Activated T-cell treated with anti-CD3 and anti-CD28 coated beads, Interleukin-2, amount 50 U/mL, for 72 hours (primary cell): ENCODE data around the gene HBEGF. TPM values are rescaled to one million over a fixed set of nuclear protein-coding genes. Genes with fewer than 3 reads are reported as not detected.

Experiments used
- ATAC-seq, 2 donors: fragments of 150-1000 bp; cut with Tn5 transposase; replicated peaks in 1 of 2; 2 replicates each; pipeline ENCODE4 v1.10.0; 2021; ENCODE audit warnings: moderate library complexity in 2 of 2, mild to moderate bottlenecking in 1 of 2
- DNase-seq, 2 donors: peaks; one replicate each; pipeline ENCODE4 v3.0.0; 2021 to 2022; ENCODE audit warnings: mixed read lengths in 1 of 2
- H3K27ac Mint-ChIP-seq: one replicate; pipeline ENCODE4 v1.8.0; 2022; ENCODE audit warnings: mild to moderate bottlenecking, moderate library complexity, mixed read lengths
- H3K27me3 Mint-ChIP-seq: one replicate; pipeline ENCODE4 v1.8.0; 2022; ENCODE audit warnings: low read depth, mixed read lengths
- H3K36me3 Mint-ChIP-seq, 2 donors: one replicate each; pipeline ENCODE4 v1.8.0; 2022; ENCODE audit warnings: mixed read lengths in 2 of 2, mild to moderate bottlenecking in 1 of 2; ENCODE audit not compliant: insufficient read depth in 2 of 2
- H3K4me1 Mint-ChIP-seq: one replicate; pipeline ENCODE4 v1.8.0; 2022; ENCODE audit warnings: low read depth, mixed read lengths
- H3K4me3 Mint-ChIP-seq, 2 donors: one replicate each; pipeline ENCODE4 v1.8.0; 2022; ENCODE audit warnings: mild to moderate bottlenecking in 2 of 2, mixed read lengths in 2 of 2, moderate library complexity in 2 of 2
- H3K9me3 Mint-ChIP-seq, 2 donors: one replicate each; pipeline ENCODE4 v1.8.0; 2022; ENCODE audit warnings: mixed read lengths in 2 of 2
- total RNA-seq, 2 donors: library from RNA; stranded (reverse); gene quantifications; one replicate each; pipeline ENCODE4 v1.2.3, GENCODE V29; 2022

The HBEGF gene, protein sequence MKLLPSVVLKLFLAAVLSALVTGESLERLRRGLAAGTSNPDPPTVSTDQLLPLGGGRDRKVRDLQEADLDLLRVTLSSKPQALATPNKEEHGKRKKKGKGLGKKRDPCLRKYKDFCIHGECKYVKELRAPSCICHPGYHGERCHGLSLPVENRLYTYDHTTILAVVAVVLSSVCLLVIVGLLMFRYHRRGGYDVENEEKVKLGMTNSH
- 10 to 100 TPM in 1 of 2 donors, 1 to 10 TPM in 1; 9.6 to 13.6 TPM for total RNA-seq

- peak within 1 kb of the TSS; percentile 82 to 85 for H3K4me3 Mint-ChIP-seq
- peaks cover 56% of the 10 kb centered on the region for H3K4me1 Mint-ChIP-seq
- H3K36me3 Mint-ChIP-seq, result peaks cover 4 to 5% of the 10 kb centered on the region in 2 donors
- no peaks in the 10 kb centered on the region for H3K27me3 Mint-ChIP-seq
- ATAC-seq (peak; percentile 71 to 74), DNase-seq (peak; percentile 54 to 66)
- no peaks in the 10 kb centered on the region for H3K9me3 Mint-ChIP-seq
- H3K27ac Mint-ChIP-seq, result peak within 1 kb of the TSS; percentile 16
Measured at GRCh38 chr5:140346348-140347221, at the start of gene HBEGF. Gene HBEGF (minus strand): TSS chr5:140346603. CDS start chr5:140346328, 275 bp downstream.

- H3K27me3 Mint-ChIP-seq, result no peaks in the 10 kb centered on the region
- H3K4me3 Mint-ChIP-seq, result no peak overlapping the region
- no peak for DNase-seq
- H3K9me3 Mint-ChIP-seq, result no peaks in the 10 kb centered on the region
- H3K4me1 Mint-ChIP-seq, result no peaks in the 10 kb centered on the region
- H3K27ac Mint-ChIP-seq, result no peak overlapping the region
- no peak for ATAC-seq
- no peaks in the 10 kb centered on the region for H3K36me3 Mint-ChIP-seq
Measured at GRCh38 chr5:140393738-140394137, 47.3 kb upstream of the HBEGF start.

- H3K9me3 Mint-ChIP-seq, result no peaks in the 10 kb centered on the region
- no peaks in the 10 kb centered on the region for H3K27me3 Mint-ChIP-seq
- DNase-seq (no peak), ATAC-seq (no peak)
- no peak overlapping the region for H3K4me3 Mint-ChIP-seq
- no peak overlapping the region for H3K27ac Mint-ChIP-seq
- no peaks in the 10 kb centered on the region for H3K36me3 Mint-ChIP-seq
- no peaks in the 10 kb centered on the region for H3K4me1 Mint-ChIP-seq
Measured at GRCh38 chr5:140391732-140392131, 45.3 kb upstream of the HBEGF start.

DNA sequence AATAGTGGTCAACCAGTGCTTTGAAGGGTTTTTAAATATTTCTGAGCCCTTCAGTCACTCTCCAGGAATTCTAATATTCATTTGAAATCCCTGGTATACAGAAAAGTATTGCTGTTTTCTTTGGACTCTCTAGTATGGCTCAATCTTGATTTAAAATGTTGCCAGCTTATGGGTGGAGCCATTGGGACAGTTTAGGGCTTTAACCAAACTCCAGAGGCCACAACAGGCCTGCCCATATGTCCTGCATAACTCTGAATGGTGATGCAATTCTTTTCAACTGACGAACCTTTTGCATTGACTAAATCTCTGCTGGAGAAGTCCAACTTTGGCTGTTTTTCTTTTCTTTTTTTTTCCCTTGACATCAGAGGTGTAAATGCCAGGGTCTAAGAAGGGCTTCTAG lies 44.9 kb upstream of the HBEGF start:
- H3K27me3 Mint-ChIP-seq, result no peaks in the 10 kb centered on the region
- H3K9me3 Mint-ChIP-seq, result no peaks in the 10 kb centered on the region
- no peak overlapping the region for H3K27ac Mint-ChIP-seq
- H3K4me3 Mint-ChIP-seq, result no peak overlapping the region
- no peaks in the 10 kb centered on the region for H3K4me1 Mint-ChIP-seq
- H3K36me3 Mint-ChIP-seq, result no peaks in the 10 kb centered on the region
- DNase-seq (no peak), ATAC-seq (no peak)

DNA sequence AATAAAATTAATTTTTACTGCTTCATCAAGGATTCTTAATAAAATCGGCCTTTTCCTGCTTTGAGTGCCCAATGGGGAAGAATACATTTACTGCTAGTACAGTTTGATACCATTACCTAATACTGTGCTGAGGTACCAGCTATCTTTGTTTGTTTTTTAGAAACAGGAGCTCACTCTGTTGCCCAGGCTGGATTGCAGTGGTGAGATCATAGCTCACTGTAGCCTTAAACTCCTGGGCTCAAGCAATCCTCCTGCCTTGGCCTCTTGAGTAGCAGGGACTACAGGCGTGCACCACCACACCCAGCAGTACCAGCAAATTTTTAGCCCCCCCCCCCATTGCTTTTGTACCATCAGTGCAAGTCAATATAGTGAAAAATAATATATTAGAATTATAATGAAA lies 41.6 kb upstream of the HBEGF start:
- no peak for DNase-seq

GRCh38 chr5:140383300-140383699 lies 36.9 kb upstream of the HBEGF start:
- H3K27me3 Mint-ChIP-seq, result no peaks in the 10 kb centered on the region
- H3K27ac Mint-ChIP-seq, result no peak overlapping the region
- H3K4me1 Mint-ChIP-seq, result peaks cover 22% of the 10 kb centered on the region
- no peaks in the 10 kb centered on the region for H3K36me3 Mint-ChIP-seq
- ATAC-seq (no peak), DNase-seq (no peak)
- no peaks in the 10 kb centered on the region for H3K9me3 Mint-ChIP-seq
- no peak overlapping the region for H3K4me3 Mint-ChIP-seq

More for the DNA sequence above, 41.6 kb upstream of the HBEGF start:
- Mint-ChIP-seq H3K27ac (no peak overlapping the region), H3K9me3 (no peaks in the 10 kb centered on the region), H3K27me3 (no peaks in the 10 kb centered on the region), H3K36me3 (no peaks in the 10 kb centered on the region), H3K4me1 (peaks cover 6% of the 10 kb centered on the region), H3K4me3 (no peak overlapping the region)
- no peak for ATAC-seq

GRCh38 chr5:140382866-140383265 lies 36.5 kb upstream of the HBEGF start:
- H3K4me3 Mint-ChIP-seq, result no peak overlapping the region
- H3K4me1 Mint-ChIP-seq, result peaks cover 22% of the 10 kb centered on the region
- DNase-seq (no peak), ATAC-seq (no peak)
- H3K9me3 Mint-ChIP-seq, result no peaks in the 10 kb centered on the region
- no peaks in the 10 kb centered on the region for H3K27me3 Mint-ChIP-seq
- H3K36me3 Mint-ChIP-seq, result no peaks in the 10 kb centered on the region
- no peak overlapping the region for H3K27ac Mint-ChIP-seq

DNA sequence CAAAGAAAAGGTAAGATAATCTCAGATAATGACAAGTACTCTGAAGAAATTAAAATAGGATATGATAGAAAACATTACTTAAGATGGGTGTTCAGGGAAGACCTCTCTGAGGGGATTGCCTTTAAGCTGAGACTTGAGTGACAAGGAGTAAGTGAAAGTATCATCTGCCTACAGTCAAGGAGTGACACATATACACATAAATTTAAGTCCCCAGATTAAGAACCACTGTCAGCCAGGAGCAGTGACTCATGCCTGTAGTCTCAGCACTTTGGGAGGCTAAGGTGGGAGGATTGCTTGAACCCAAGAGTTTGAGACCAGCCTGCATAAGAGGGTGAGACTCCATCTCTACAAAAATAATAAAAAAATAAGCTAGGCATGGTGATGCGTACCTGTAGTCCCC lies 35.6 kb upstream of the HBEGF start:
- peaks cover 22% of the 10 kb centered on the region for H3K4me1 Mint-ChIP-seq
- H3K4me3 Mint-ChIP-seq, result no peak overlapping the region
- no peak overlapping the region for H3K27ac Mint-ChIP-seq
- H3K36me3 Mint-ChIP-seq, result no peaks in the 10 kb centered on the region
- no peaks in the 10 kb centered on the region for H3K9me3 Mint-ChIP-seq
- H3K27me3 Mint-ChIP-seq, result no peaks in the 10 kb centered on the region
- peak; percentile 99 to 100 for ATAC-seq
- DNase-seq, result peak; percentile 15 to 29

GRCh38 chr5:140381351-140381750 lies 34.9 kb upstream of the HBEGF start:
- no peak for DNase-seq
- no peaks in the 10 kb centered on the region for H3K36me3 Mint-ChIP-seq
- no peak for ATAC-seq
- peaks cover 22% of the 10 kb centered on the region for H3K4me1 Mint-ChIP-seq
- no peak overlapping the region for H3K4me3 Mint-ChIP-seq
- H3K9me3 Mint-ChIP-seq, result no peaks in the 10 kb centered on the region
- no peak overlapping the region for H3K27ac Mint-ChIP-seq
- H3K27me3 Mint-ChIP-seq, result no peaks in the 10 kb centered on the region

DNA sequence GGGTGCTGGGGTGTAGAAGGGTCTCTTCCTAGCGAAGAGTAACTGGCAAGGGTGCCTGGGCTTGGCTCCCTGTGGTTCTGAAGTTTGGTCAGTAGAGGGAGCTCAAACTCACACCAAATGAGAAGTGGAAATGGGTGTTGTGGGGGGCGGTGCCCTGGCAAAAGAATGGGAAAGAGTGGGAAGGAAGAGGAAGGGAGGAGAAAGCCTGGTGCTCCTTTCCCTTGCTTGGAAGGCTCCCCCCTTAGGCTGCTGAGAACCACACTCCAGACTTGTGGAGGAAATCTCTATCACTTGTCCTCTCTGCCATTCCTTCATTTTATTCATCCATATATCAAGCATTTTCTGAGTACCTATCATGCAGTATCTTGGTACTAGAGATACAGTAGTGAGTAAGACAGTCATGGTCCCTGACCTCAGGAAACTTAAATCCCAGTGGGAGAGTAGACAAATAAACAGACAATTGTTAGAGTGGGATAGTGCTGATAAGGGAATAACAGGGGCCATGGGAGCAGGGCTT lies 26.6 kb upstream of the HBEGF start:
- DNase-seq (peak; percentile 41 to 53), ATAC-seq (peak; percentile 53 to 54)
- H3K36me3 Mint-ChIP-seq, result no peaks in the 10 kb centered on the region
- peaks cover 7% of the 10 kb centered on the region for H3K4me1 Mint-ChIP-seq
- no peaks in the 10 kb centered on the region for H3K27me3 Mint-ChIP-seq
- H3K27ac Mint-ChIP-seq, result no peak overlapping the region
- no peak overlapping the region for H3K4me3 Mint-ChIP-seq
- no peaks in the 10 kb centered on the region for H3K9me3 Mint-ChIP-seq

DNA sequence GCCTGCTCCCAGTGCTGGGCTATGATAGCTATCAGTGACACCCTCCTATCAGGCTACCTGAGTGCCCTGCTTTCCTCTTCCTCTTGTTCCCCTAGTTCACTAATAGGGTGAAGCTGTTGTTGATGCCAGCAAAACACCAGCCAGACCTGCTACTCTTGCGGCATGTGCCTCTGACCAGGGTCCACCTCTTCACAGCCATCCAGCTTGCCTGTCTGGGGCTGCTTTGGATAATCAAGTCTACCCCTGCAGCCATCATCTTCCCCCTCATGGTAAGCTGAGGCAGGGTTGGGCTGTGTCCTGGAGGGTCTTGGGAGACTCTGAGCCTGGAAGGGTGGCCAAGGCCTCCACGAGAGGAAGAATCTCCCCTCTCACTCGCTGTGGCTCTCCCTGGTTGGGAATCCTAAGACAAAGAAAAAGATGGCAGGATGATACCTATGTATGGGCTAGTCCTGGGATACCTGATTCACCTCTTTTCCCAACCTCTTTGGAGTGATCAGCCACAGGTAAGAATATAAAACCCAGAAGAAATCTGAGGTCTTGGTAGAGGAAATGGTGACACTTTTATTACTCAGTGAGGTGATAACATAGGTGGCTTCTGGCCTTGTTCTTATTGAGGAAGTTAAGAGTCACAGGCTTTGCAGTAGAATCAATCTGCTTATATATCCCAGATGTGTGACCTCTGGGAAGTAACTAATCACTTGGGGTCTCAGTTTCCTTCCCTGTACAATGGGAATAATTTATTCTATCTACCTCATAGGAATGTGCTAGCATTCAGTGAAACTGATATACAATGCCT lies 25.2 kb upstream of the HBEGF start:
- no peak for DNase-seq
- Mint-ChIP-seq H3K36me3 (no peaks in the 10 kb centered on the region), H3K4me1 (peaks cover 7% of the 10 kb centered on the region), H3K27ac (no peak overlapping the region), H3K9me3 (no peaks in the 10 kb centered on the region), H3K27me3 (no peaks in the 10 kb centered on the region), H3K4me3 (no peak overlapping the region)
- no peak for ATAC-seq

DNA sequence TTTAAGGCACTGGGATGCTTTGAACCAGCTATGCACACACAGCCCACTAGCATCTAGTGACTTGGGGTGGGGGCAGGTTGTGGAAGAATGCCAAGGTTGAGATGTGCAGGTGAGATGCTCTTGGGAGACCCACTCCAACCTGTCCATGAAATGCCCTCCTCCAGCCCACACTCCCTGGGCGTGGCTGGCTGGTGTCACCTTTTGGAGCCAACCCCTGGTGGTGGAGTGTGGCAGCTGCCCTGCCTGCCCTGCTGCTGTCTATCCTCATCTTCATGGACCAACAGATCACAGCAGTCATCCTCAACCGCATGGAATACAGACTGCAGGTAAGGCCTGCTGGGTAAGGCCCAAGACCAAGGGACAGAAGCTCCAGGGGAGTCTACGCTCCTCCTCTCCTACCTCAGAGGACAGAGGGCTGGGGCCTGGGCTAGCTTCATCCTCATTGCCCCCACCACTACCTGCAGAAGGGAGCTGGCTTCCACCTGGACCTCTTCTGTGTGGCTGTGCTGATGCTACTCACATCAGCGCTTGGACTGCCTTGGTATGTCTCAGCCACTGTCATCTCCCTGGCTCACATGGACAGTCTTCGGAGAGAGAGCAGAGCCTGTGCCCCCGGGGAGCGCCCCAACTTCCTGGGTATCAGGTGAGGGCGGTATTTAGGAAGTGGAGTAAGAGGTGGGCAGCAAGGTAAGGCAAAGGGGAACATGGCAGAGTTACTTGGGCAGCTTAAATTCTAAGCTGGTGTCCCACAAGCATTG lies 21.0 kb upstream of the HBEGF start:
- no peaks in the 10 kb centered on the region for H3K9me3 Mint-ChIP-seq
- peaks cover 6% of the 10 kb centered on the region for H3K4me1 Mint-ChIP-seq
- H3K27ac Mint-ChIP-seq, result no peak overlapping the region
- ATAC-seq, result no peak
- no peaks in the 10 kb centered on the region for H3K36me3 Mint-ChIP-seq
- H3K27me3 Mint-ChIP-seq, result no peaks in the 10 kb centered on the region
- DNase-seq, result no peak
- H3K4me3 Mint-ChIP-seq, result no peak overlapping the region
